ENCODE measurements around the gene RASGEF1B. TPM values are rescaled to one million over a fixed set of nuclear protein-coding genes. Genes with fewer than 3 reads are reported as not detected.

RASGEF1B gene
- total RNA-seq, 4 donors from 2014 or later = 0.77 to 25.9 (median 12.2) TPM

GRCh38 chr4:81468678-81469077 lies 3.0 kb downstream of the RASGEF1B start:
- no peak overlapping the region for H3K27ac ChIP-seq
- no peaks in the 10 kb centered on the region for H3K9me3 ChIP-seq
- H3K36me3 ChIP-seq = no peaks in the 10 kb centered on the region
- TF ChIP-seq POLR2A (IDR thresholded peaks at IDR 0.05) = no peak
- TF ChIP-seq, protein P1, sequence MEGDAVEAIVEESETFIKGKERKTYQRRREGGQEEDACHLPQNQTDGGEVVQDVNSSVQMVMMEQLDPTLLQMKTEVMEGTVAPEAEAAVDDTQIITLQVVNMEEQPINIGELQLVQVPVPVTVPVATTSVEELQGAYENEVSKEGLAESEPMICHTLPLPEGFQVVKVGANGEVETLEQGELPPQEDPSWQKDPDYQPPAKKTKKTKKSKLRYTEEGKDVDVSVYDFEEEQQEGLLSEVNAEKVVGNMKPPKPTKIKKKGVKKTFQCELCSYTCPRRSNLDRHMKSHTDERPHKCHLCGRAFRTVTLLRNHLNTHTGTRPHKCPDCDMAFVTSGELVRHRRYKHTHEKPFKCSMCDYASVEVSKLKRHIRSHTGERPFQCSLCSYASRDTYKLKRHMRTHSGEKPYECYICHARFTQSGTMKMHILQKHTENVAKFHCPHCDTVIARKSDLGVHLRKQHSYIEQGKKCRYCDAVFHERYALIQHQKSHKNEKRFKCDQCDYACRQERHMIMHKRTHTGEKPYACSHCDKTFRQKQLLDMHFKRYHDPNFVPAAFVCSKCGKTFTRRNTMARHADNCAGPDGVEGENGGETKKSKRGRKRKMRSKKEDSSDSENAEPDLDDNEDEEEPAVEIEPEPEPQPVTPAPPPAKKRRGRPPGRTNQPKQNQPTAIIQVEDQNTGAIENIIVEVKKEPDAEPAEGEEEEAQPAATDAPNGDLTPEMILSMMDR (IDR thresholded peaks at IDR 0.05) = no peak
- H3K4me3 ChIP-seq = no peak overlapping the region
- intact Hi-C loops (cut with DNase I; ENCODE audit: low total_unique reads) = no loop called here
- no peaks in the 10 kb centered on the region for H3K4me1 ChIP-seq
- no peaks in the 10 kb centered on the region for H3K27me3 ChIP-seq
- no peak for DNase-seq

- TF ChIP-seq POLR2A (IDR thresholded peaks at IDR 0.05) = no peak
- TF ChIP-seq, protein P1 (IDR thresholded peaks at IDR 0.05) = peak in 1 of 4 experiments; percentile 4
- H3K9me3 ChIP-seq = no peaks in the 10 kb centered on the region
- H3K4me1 ChIP-seq = no peaks in the 10 kb centered on the region
- H3K27me3 ChIP-seq = no peaks in the 10 kb centered on the region
- H3K4me3 ChIP-seq = no peak overlapping the region
- no peaks in the 10 kb centered on the region for H3K36me3 ChIP-seq
- intact Hi-C loops (cut with DNase I; ENCODE audit: low total_unique reads) = no loop called here
- no peak overlapping the region for H3K27ac ChIP-seq
- DNase-seq = no peak
These were observed 4.1 kb downstream of the RASGEF1B start for GRCh38 chr4:81467672-81467964.

DNA sequence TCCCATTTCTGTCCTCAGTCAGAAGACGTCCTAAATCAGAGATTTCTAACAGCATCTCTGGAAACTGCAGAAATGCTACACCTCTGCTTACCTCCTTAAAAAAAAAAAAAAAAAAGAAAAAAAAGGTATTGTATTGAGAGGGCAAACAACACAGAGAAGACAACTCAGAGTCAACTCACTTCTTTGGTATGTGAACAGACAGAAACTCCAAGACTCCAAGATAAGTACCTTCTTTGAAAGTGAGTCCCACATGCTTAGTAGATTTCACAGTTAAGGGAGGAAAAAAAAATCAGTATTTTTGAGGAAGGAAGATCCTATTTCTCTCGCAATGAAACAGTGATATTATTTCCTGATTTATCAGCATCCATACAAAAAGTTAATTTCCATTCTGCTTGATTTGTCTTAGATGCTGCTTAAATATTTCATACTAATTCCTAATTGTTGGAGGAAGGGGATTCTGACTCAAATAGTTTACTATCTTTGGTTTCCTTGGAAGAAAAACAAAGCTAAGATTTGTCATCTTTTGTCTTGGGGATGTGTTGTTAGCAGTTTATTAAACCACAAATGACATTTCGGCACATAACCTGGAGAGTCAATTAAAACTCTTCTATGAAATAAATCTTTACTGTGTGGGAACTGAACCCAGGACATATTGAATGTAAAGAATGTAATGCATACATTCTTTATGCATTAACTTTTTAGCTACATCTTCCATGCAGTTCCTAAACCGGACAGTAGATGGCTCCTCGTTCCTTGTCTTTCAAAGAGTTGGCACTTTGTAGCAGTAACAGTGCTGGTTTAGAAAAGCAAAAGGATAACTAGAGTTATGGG lies 4.7 kb downstream of the RASGEF1B start:
- Histone ChIP-seq H3K9me3 (no peaks in the 10 kb centered on the region), H3K27ac (no peak overlapping the region), H3K4me3 (no peak overlapping the region), H3K27me3 (no peaks in the 10 kb centered on the region), H3K4me1 (no peaks in the 10 kb centered on the region), H3K36me3 (no peaks in the 10 kb centered on the region)
- DNase-seq = peak; percentile 34 to 72
- no peak for TF ChIP-seq POLR2A (IDR thresholded peaks at IDR 0.05)
- TF ChIP-seq, protein P1 (IDR thresholded peaks at IDR 0.05) = peak; percentile 86 to 95 (median 90)
- intact Hi-C loops (cut with DNase I; ENCODE audit: low total_unique reads) = no loop called here

- Histone ChIP-seq H3K27me3 (no peaks in the 10 kb centered on the region), H3K4me1 (no peaks in the 10 kb centered on the region), H3K36me3 (no peaks in the 10 kb centered on the region), H3K27ac (no peak overlapping the region), H3K9me3 (no peaks in the 10 kb centered on the region), H3K4me3 (no peak overlapping the region)
- TF ChIP-seq POLR2A (IDR thresholded peaks at IDR 0.05) = no peak
- TF ChIP-seq, protein P1 (IDR thresholded peaks at IDR 0.05) = no peak
- intact Hi-C loops (cut with DNase I; ENCODE audit: low total_unique reads) = no loop called here
- no peak for DNase-seq
These were observed 6.0 kb downstream of the RASGEF1B start for GRCh38 chr4:81465406-81466340.

DNA sequence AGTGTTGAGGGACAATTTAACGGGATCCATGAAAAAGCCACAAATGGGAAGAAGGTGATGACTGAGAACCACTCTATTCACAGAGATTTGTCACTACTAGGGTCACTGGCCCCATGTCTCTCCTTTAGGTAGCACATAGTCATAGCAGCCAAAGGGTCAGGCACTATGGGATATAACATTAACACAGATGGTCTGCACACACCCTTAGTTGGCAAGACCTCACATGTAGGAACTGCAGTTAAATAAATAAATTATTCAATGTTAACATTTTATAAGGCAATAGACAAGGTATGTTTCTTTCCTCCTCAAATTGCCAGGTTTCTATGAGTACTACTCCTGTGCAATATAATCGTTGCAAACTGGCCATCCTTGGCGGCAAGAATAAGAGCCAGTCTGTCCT lies 10.9 kb downstream of the RASGEF1B start:
- no peaks in the 10 kb centered on the region for H3K9me3 ChIP-seq
- H3K4me3 ChIP-seq = no peak overlapping the region
- H3K4me1 ChIP-seq = no peaks in the 10 kb centered on the region
- intact Hi-C loops (cut with DNase I; ENCODE audit: low total_unique reads) = no loop called here
- H3K36me3 ChIP-seq = no peaks in the 10 kb centered on the region
- TF ChIP-seq, protein P1 (IDR thresholded peaks at IDR 0.05) = no peak
- no peak for TF ChIP-seq POLR2A (IDR thresholded peaks at IDR 0.05)
- DNase-seq = no peak
- no peak overlapping the region for H3K27ac ChIP-seq
- no peaks in the 10 kb centered on the region for H3K27me3 ChIP-seq

All from uterus (tissue), 4 donors.